Gastrocnemius medialis (tissue), 4 donors: ENCODE data around the gene TBC1D23.

ENCODE experiments used
- CTCF ChIP-seq, 5 experiments: fragments of 450-650 bp in 3 of 5; fragments of 200-600 bp in 2 of 5; sonication (generic) in 2 of 5; IDR thresholded peaks in 4 of 5; conservative IDR thresholded peaks in 1 of 5; 1 replicate in 4 of 5; 2 replicates in 1 of 5; pipeline ENCODE4 v1.5.1; 2016 to 2019; ENCODE audit warnings: antibody characterized with exemption in 5 of 5, mild to moderate bottlenecking in 3 of 5, moderate library complexity in 3 of 5
- POLR2A ChIP-seq, 2 donors: fragments of 450-650 bp; IDR thresholded peaks; one replicate each; pipeline ENCODE4 v1.6.1; 2017; ENCODE audit warnings: antibody characterized with exemption in 2 of 2, mild to moderate bottlenecking in 2 of 2, moderate library complexity in 2 of 2

DNA sequence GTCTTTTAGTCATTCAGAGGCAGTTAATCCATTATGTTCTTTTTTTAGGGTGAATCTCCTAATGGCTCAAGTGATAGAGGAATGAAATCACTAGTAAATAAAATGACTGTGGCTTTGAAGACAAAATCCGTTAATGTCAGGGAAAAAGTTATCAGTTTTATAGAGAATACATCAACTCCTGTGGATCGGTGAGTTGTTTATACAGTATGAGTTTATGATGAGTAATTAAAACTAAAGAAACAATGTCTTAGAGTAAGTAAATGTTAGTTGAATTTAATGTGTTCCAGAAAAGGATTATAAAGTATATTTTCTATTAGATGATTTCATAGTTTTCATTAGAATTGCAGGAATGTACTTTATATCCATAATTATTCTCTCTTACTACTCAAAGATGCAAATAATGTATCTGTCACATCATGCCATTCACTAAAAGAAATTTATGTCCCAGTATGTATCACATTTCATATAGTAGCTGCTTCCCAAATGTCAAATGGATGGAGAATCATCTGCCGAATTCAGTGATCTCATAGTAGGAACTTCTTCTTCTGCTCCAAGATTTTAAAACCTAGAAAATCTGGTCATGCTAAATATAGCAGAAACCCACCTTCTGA lies 49.7 kb downstream of the TBC1D23 start:
- TF ChIP-seq CTCF (IDR thresholded peaks at IDR 0.05 in 4 of 5, conservative IDR thresholded peaks at IDR 0.05 in 1 of 5) = no peak
- TF ChIP-seq POLR2A (IDR thresholded peaks at IDR 0.05) = no peak
